GM21528 (cell line): ENCODE results near the gene DPYSL3.

Experiments used
- ATAC-seq: cut with Tn5 transposase; IDR thresholded peaks from one replicate; pipeline ENCODE4 v1.9.1; 2021; ENCODE audit warnings: mild to moderate bottlenecking, moderate library complexity; ENCODE audit not compliant: unreplicated experiment, low FRiP score

Gene DPYSL3

DNA sequence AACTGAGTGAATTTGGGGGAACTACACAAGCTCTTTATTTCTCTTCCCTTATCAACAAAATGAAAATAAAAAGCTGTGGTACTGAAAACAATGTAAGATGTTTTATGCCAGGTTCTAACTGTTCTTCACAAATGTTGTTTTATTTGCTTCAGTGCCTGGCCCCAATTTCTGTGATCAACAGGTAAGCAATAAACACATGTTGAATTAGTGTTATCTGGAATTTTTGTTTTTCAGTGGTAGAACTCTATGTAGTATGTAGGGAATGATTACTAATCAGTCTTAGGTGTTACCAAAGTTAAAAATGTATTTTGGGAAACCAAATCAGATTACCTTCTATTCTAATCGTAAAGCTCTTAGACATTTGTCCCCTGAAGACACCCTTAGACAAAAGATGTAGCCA is 7.5 kb upstream of the DPYSL3 start:
- ATAC-seq, result no peak

DNA sequence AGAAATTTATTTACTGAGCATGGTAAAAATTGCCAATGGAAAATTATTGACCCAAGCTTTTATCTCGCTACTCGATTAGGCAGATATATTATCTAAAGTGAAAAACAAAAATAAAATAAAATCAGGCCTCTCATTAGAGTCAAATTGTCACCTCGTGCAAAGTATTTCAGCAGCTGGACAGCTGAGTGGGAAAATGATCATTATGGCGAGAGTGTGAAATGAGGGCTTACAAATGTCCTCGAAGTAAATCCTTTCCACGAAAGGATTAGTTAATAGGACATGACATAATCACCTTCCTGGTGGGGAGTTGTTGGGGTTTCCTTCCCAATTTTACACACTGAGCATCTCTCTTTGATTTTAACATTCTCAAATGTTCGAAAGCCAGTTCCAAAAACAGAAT is 5.4 kb upstream of the DPYSL3 start:
- ATAC-seq, result no peak

DNA sequence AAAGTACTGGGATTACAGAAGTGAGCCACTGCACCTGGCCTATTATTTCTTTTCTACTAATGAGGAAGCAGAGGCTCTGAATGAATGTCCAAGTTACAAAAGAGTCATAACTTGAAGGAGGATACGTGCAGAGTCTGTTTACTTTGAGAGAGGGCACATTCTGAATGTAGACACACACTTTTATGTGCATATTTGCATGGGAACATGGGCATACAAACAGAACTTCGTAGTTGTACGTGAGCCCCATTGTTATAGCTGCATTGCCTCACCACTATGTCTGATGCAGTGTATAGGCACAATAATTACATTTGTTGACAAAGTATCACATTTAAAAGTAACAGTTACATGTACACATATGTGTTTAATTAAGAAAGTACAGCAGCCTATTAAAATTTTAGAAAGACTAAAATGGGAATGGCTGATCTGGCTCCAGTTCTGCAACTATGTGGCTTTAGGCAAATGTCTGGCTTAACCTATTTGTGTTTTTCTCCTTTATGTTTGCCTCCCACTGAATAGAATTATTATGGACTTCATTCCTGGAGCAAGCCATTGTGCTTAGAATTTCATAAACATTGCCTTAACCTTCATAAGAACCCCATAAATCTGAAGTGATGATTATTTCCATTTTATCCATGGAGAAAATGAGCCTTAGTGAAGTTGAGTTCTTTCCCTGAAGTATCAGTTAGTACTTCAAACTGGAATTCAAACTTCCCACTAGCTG is 3.0 kb upstream of the DPYSL3 start:
- no peak for ATAC-seq

DNA sequence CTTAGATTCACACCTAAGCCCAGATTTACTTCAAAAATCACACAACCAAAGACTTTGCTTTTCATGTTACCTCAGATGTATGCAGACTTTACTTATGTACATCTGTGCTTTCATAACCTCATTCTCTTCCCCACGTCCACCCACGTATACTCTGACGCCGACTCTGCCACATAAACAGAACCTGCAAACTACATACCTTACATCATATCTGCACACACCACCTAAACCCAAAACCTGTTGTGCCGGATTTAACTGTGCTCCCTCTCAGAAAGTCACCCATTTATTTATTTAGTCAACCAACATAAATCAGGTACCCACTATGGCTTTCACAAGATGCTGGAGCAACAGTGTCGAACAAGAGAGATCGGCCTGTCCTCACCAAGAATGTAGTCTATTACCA is 1.0 kb upstream of the DPYSL3 start:
- no peak for ATAC-seq

DNA sequence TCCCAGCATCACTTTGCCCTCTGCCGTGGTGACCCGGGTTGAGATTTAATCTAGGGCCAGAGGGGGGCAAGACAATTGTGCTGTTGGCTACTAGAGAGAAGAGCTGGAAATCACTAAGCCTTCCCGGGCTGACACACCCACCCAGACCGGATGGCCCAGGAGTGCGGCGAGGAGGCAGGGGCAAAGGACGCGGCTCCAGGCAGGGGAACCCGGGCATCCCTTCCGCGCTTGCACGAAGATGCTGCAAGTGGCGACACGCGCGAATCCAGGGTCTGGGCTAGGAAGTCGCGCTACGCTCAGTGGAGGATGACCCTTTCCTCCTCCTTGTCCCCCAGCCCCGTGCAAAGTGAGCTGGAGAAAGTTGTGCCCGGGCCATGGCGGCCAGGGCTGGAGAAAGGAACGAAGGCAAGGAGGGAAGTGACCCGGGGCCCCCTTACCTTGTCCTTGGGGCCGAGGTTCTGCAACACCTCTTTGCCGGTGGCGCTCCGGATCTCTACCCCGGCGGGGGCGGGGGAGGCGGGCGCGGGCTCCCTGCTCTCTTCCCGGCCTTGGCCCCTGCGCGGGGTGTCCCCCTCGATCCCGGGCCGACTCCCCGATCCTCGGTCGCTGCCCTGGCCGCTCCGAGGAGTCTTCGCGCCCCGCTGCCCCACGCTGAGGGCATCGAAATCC is 693 bp downstream of the DPYSL3 start:
- ATAC-seq, result no peak

DNA sequence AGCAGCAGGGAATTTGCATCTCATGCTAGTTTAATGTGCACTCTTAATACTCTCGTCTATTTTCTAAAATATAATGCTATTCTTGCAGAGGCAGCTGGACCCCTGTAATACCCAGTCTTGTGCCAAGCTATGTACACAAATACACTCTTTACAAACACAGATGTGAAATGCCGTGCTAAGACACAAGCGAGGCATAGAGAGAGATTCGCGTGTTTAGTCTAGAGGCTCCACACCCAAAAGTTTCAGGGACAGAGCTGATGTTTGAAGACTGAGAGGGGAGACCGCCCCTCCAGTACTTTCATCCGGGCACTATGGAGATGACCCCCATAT is 1.2 kb downstream of the DPYSL3 start:
- ATAC-seq, result no peak

DNA sequence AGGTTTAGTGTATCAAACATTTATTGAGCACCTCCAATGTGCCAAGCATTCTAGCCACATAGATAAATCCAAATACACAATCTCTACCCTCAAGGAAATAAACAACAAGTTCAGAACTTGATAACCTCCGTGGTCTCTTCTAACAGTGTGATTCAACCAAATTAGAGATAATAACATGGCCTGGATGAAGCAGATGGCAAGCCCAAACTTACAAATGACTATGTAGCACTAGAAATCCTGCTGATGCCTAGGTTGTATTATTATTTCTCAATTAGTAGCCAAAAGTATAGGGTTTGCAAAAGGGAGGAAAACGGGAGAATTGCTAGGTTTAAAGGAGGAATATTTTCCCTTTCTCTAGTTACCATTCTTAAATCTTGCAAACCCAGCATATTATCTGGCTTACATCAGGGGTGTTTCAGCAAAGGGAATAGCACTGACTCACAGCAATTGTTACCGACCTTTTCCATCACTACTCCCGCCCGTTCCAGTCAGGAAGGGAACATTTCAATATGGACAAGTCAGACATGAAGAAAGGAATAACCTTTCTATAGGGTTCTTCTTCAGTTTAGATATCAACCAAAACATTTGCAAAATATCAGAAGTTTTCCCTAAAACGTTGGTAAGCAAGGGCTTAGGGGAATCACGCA is 2.3 kb downstream of the DPYSL3 start:
- ATAC-seq, result no peak

DNA sequence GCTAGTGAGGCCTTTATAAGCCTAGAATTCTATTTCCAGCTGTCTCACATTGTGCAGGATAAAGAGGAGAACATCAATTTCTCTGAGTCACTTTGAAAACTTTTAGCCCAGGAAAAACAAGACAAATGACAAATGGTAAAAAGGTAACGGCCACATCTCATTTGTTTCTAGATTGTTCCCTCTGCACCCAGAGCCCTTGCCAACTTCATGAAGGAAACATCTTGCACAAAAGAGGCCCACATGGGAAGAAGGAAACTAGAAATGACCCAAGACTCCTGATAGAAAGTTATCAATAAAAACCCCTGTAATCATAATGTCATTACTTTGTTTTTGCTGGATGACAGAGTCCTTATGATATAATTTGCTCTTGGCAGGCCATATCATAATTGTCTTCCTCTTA is 5.3 kb downstream of the DPYSL3 start:
- ATAC-seq, result no peak

DNA sequence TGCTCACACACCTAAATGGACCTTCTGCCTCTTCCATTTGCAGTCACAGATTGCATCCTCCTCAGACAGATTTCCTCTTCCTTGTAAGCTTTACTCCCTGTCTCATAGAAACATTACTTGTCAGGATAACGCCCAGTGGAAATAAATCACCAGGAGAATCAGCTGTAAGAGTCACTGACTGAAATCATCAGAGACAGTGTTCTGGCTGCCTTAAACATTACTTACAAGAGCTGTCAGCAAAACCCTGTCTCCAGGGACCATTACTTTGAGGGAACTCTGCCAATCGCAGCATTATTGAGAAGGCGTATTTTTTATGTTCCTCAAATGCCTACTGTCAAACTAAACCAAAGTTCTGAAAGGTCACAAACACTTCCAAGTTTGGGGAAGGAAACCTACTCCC is 5.9 kb downstream of the DPYSL3 start:
- ATAC-seq, result no peak

DNA sequence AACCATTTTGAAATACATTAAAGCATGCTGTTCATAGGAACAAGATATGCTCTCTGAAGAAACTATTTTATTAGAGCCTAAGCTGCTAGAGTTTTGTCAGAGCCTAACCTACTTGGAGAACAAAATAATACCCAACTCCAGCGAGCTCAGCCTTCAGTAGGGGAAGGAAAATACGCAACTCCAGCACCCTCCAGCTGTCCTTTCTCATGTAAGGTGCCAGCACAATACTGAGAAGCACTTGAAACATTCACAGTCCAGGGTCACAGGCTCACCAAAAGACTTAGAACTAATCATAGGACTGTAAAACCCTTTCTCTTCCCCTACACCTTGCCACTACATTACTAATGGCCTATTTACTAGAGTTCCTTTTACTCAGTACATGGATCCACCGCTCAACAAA is 18.9 kb downstream of the DPYSL3 start:
- no peak for ATAC-seq

DNA sequence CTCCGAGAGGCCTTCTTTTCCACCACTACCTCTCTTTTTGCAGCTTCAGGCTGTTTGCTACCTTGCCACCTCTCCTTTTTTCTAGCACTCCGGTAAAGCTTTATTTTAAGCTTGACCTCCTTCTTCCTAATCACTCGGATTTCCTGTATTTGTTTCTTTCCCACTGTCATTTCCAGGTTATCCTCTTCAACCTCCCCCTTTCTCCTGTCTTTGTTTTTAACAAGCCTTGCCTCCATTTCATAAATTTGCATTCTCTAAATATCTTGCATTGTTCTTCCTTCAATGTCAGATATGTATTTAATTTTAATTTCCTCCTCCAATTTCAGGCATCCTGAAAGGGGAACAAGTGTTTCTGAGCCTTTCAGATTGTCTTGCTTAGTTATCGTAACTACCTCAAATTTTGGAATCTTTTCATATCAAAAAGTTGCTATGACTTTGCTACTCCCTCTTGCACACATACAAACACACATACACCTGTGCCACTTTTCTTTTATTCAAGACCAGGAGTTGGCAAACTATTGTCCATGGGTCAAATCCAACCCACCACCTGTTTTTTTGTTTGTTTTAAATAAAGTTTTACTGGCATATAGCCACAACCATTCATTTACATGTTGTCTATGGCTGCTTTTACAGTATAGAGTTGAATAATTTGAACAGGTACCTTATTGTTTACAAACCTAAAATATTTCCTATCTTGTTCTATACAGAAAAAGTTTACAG is 22.7 kb downstream of the DPYSL3 start:
- no peak for ATAC-seq

DNA sequence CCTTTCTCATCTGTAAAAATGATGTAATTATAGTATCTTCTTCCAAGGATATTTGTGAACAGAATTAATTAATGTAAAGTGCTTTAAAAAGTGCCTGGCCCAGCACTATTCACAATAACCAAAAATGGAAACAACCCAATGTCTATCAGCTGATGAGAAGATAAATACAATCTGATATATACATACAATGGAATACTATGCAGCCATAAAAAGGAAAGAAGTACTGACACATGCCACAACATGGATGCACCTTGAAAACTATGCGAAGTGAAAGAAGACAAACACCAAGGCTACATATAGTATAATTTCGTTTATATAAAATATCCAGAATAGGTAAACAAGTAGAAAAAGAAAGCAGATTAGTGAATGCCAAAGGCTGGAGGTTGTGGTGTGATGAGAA is 24.1 kb downstream of the DPYSL3 start:
- ATAC-seq, result no peak

DNA sequence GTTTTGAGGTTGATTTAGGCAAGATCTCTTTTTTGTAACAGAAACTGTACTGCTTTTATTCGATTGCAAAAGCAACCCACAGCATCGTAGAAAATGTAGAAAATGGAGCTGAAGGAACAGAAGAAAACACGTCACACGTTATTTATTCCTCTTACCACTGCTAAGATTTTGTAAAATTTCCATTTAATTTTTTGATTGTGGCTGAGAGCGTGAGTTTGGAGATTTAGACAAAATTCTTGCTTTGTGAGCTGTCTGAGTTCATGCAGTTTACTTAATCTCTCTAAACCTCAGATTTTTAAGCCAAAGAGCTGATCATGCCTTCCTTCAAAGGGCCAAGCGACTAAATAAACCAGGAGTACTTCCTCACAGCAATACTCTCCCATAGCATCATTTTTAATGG is 24.8 kb downstream of the DPYSL3 start:
- no peak for ATAC-seq

DNA sequence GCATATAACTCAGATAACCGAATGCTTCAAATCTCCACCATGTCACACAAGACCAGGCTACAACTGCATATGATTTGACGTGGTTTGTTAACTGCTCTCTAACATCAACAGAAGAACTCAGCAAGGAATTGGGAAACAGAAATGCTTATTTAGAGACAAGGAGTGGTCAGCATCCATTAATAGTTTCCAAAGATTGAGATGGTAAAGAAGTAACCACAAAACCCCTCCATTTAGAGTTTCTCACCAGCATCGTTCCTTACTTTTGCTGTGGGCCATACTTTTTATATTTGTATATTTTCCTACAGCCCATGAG is 25.2 kb downstream of the DPYSL3 start:
- ATAC-seq, result no peak

DNA sequence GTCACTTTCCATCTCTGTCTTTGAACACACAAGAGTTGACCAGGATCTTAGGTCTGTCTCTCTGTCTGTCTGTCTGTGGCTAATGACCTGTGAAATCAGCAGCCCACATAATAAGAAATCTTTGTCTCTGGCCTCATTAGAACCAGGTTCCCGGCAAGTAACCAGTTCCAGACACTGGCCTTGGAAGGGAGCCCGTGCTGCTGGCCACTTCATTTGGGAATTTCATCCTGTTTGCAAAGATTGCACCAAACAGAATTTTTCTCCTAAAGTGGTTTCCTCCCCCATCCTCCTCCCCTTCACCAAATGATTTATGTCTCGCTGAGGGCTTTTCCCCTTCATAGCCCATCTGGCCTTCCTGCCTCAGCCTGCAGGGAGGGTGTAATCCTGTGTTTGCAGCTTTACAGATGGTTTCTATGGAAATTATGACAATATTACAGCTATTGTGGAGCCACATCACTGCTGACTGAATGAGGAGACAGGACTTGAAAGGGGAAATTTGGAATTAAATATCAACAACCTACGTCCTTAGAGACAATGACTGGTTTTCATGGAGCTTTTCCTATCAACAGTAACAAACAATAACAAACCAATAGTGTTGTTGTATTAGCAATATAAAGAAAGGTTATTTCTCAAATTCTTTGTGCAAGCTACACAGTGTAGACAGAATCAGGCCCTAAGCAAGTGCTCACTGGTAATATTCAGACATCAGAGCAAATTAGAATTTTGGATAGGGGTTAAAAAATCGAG is 25.7 kb downstream of the DPYSL3 start:
- no peak for ATAC-seq

DNA sequence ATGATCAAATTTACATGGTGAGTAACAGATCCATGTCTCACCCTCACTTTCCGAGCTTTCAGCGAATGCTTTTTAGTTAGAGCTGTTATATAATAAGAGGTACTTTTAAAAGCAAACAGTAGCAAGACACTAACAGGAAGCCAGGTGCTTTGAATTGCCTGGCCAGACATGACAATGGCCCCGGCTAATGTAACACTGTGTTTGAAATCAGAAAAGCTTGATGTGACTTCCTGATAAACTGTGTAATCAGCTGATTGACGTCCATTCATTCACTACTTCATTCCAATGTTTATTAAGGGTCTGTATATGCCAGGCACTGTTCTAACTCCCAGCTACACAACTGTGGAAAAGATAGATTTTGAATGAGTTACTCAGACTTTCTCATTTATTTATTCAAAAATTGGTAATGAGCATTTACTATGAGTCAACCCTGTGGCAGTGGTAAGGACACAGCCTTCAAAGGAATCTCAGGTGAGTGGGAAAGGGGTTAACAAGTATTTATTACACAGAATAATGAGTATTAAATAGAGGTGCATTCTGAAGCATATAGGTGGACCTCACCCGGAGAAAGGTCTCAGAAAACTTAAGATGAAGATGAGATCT is 26.6 kb downstream of the DPYSL3 start:
- no peak for ATAC-seq

DNA sequence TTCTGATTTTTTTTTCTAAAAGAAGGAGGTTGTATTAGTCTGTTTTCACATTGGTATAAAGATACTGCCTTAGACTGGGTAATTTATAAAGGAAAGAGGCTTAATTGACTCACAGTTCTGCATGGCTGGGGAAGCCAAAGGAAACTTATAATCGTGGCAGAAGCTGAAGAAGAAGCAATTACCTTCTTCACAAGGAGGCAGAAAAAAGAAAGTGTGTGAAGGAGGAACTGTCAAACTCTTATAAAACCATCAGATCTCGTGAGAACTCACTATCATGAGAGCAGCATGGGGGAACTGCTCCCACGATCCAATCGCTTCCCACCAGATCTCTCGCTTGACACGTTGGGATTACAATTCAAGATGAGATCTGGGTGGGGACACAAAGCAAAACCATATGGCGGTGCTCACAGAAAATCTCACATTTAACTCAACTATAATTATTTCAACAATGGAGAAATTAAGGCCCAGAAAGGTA is 27.1 kb downstream of the DPYSL3 start:
- ATAC-seq, result no peak

DNA sequence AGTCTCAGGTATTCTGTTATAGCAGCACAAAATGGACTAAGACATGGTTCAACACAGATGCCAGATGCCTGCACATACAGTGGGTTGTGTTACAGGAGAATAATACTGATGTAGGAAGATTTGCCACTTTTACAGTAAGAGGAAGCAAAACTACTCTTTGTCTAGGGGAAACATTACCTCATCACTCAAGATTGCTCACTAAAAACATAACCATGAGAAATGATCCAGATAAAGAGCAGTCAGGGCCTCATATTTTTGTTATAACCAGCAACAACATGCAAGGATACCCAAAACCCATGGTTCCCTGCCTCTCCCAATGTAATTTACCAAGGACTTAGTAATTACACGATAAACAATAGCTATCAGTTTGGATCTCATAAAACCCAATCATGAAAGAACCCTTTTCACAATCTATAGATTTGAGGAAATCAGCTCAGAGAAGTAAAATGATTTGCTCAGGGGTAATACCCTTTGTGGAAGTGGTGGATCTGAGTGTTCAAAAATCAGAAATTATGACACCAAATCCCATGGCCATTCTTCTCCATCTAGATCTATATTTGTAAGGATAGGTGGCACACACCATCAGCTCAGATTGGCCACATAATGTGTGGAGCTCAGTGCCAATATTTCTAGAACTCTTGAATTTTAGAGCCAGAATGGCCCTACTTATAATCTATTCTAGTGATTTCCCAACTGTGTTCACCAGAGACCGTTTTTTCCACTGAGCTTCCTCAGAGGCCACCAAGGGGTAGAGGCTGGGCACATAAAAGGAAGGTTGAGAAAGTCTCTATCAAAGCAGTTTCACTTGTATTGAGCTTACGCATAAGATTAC is 27.8 kb downstream of the DPYSL3 start:
- peak; percentile 57 for ATAC-seq

DNA sequence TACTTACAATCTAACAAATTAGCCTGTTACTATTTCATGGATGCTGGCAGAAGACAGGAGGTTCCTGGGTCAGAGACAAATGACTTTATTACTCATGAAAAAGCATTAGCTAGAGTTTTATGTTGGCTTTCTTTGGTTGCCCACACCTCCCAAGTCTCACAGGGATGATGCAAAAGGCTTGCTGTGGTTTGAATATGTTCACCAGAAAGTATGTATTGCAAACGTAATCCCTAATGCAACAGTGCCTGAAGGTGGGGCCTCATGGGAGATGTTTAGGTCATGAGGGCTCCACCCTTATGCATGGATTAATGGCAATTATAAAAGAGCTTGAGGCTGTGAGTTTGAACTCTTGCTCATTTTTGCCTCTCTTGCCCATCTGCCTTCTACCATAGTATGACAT is 28.5 kb downstream of the DPYSL3 start:
- no peak for ATAC-seq

DNA sequence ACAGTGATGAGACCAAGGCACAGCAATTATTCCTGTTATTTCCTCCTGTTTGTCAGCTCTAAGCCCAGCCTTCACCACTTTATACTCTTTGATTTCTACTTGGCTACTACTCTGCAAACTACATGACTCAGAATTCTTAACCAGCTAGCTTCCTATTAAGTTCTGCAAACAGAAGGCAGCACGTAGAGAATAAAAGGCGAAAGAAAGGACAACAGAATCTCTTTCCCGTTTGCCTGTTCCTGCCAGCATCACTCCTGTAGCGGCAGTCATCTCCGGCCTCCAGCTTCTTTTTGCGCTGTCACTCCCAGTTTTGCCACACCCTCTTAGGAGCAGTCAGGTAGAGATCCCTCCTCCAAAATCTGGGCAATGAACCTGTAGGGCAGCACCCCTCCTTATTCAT is 29.9 kb downstream of the DPYSL3 start:
- no peak for ATAC-seq
